Esophagus squamous epithelium (tissue), 4 donors: ENCODE results near the gene LRP11.

Experiments
- POLR2A ChIP-seq, 4 donors: fragments of 450-650 bp; IDR thresholded peaks; one replicate each; pipeline ENCODE4 v1.6.1; 2017; ENCODE audit warnings: antibody characterized with exemption in 4 of 4, mild to moderate bottlenecking in 4 of 4, moderate library complexity in 3 of 4
- TF ChIP-seq, protein P1 (sequence below), 6 experiments: fragments of 450-650 bp in 4 of 6; fragments of 200-600 bp in 2 of 6; sonication (generic) in 2 of 6; IDR thresholded peaks; one replicate each; pipeline ENCODE4 v1.5.1; 2016 to 2019; ENCODE audit warnings: antibody characterized with exemption in 6 of 6, mild to moderate bottlenecking in 4 of 6, moderate library complexity in 4 of 6

DNA sequence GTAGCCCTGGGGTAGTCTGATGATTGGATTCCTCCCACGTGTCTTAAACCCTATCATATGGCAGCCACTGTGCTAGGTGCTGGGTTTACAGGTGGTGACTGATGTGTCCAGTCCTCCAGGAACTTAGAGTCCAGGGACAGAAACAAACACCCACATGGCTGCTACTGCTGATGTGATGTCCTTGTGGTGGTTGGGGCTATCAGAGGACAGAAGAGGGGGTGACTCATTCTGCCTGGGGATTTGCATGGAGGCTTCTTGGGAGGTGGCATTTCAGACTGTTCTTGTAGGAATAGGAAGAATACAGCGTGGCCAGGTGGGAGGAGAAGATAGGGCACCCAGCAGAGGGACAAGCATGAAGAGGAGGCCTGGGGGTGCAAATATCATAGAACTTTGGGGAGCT is 48.9 kb upstream of the LRP11 start:
- TF ChIP-seq, protein P1, sequence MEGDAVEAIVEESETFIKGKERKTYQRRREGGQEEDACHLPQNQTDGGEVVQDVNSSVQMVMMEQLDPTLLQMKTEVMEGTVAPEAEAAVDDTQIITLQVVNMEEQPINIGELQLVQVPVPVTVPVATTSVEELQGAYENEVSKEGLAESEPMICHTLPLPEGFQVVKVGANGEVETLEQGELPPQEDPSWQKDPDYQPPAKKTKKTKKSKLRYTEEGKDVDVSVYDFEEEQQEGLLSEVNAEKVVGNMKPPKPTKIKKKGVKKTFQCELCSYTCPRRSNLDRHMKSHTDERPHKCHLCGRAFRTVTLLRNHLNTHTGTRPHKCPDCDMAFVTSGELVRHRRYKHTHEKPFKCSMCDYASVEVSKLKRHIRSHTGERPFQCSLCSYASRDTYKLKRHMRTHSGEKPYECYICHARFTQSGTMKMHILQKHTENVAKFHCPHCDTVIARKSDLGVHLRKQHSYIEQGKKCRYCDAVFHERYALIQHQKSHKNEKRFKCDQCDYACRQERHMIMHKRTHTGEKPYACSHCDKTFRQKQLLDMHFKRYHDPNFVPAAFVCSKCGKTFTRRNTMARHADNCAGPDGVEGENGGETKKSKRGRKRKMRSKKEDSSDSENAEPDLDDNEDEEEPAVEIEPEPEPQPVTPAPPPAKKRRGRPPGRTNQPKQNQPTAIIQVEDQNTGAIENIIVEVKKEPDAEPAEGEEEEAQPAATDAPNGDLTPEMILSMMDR (IDR thresholded peaks at IDR 0.05), result no peak
- no peak for TF ChIP-seq POLR2A (IDR thresholded peaks at IDR 0.05)
